ENCODE data around the gene NAXD.

Gene NAXD

GRCh38 chr13:110646442-110647364 is 31.4 kb downstream of the NAXD start:
- no peak for DNase-seq

GRCh38 chr13:110647365-110647737 is 32.0 kb downstream of the NAXD start:
- DNase-seq, result no peak

GRCh38 chr13:110648146-110648819 is 32.9 kb downstream of the NAXD start:
- DNase-seq, result peak; percentile 74

- DNase-seq, result no peak
These were observed 33.6 kb downstream of the NAXD start for GRCh38 chr13:110648848-110649421.

- no peak for DNase-seq
These were observed 34.2 kb downstream of the NAXD start for GRCh38 chr13:110649551-110649950.

- no peak for DNase-seq
These were observed 35.1 kb downstream of the NAXD start for GRCh38 chr13:110650436-110650835.

GRCh38 chr13:110651271-110651670 is 35.9 kb downstream of the NAXD start:
- no peak for DNase-seq

- no peak for DNase-seq
These were observed 36.4 kb downstream of the NAXD start for GRCh38 chr13:110651726-110652230.

GRCh38 chr13:110652231-110652730 is 36.9 kb downstream of the NAXD start:
- no peak for DNase-seq

GRCh38 chr13:110652764-110653163 is 37.4 kb downstream of the NAXD start:
- no peak for DNase-seq

- DNase-seq, result no peak
These were observed 37.9 kb downstream of the NAXD start for GRCh38 chr13:110653271-110653670.

GRCh38 chr13:110653851-110654250 is 38.5 kb downstream of the NAXD start:
- no peak for DNase-seq

- DNase-seq, result no peak
These were observed 41.9 kb downstream of the NAXD start for GRCh38 chr13:110657196-110657595.

- DNase-seq, result peak; percentile 67
These were observed 43.0 kb downstream of the NAXD start for GRCh38 chr13:110658218-110658911.

- no peak for DNase-seq
These were observed 45.9 kb downstream of the NAXD start for GRCh38 chr13:110661256-110661655.

GRCh38 chr13:110662091-110662490 is 46.7 kb downstream of the NAXD start:
- DNase-seq, result no peak

GRCh38 chr13:110662777-110663443 is 47.6 kb downstream of the NAXD start:
- DNase-seq, result no peak

- DNase-seq, result no peak
These were observed 48.1 kb downstream of the NAXD start for GRCh38 chr13:110663491-110663890.

GRCh38 chr13:110664041-110664440 is 48.7 kb downstream of the NAXD start:
- no peak for DNase-seq

- DNase-seq, result no peak
These were observed 49.3 kb downstream of the NAXD start for GRCh38 chr13:110664673-110665072.

GRCh38 chr13:110665491-110666254 is 50.3 kb downstream of the NAXD start:
- DNase-seq, result peak; percentile 63

GRCh38 chr13:110666255-110666533 is 50.8 kb downstream of the NAXD start:
- no peak for DNase-seq

All from hematopoietic multipotent progenitor cell treated with erythropoietin and hydrocortisone succinate and interleukin-3 and kit ligand, for 6 days (in vitro differentiated cells).